ENCODE results near the gene PAQR3. TPM values are rescaled to one million over a fixed set of nuclear protein-coding genes. Genes with fewer than 3 reads are reported as not detected.
"Not testable (repeated sequence)": the region's sequence is repeated elsewhere in the genome, so short reads cannot be mapped to it uniquely, and the experiment has no call there.

PAQR3 gene
- total and polyA plus RNA-seq, 8 donors, result 0.84 to 5.0 (median 2.5) TPM

DNA sequence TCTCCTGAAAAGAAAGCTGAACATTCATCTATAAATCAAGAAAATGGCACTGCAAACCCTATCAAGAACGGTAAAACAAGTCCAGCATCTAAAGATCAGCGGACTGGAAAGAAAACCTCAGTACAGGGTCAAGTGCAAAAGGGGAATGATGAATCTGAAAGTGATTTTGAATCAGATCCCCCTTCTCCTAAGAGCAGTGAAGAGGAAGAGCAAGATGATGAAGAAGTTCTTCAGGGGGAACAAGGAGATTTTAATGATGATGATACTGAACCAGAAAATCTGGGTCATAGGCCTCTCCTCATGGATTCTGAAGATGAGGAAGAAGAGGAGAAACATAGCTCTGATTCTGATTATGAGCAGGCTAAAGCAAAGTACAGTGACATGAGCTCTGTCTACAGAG lies 28.6 kb downstream of the PAQR3 start:
- 96 to 100% methylated on average over 2 of the region's 2 CpGs for WGBS, 2 donors
- ATAC-seq (no peak), DNase-seq (no peak), FAIRE-seq (no peak)
- H3K9me3 ChIP-seq, result no peaks in the 10 kb centered on the region
- no peak for TF ChIP-seq CTCF (IDR thresholded peaks at IDR 0.05)
- H3K36me3 ChIP-seq, result no peaks in the 10 kb centered on the region
- intact Hi-C loops (cut with DNase I), result no loop called here
- H3K4me1 ChIP-seq, result no peaks in the 10 kb centered on the region
- H3K27ac ChIP-seq, result no peak overlapping the region
- H3K4me3 ChIP-seq, result no peak overlapping the region
- no peaks in the 10 kb centered on the region for H3K27me3 ChIP-seq

- intact Hi-C loops (cut with DNase I); ATAC-seq; H3K27ac ChIP-seq; FAIRE-seq; H3K4me1 ChIP-seq; H3K27me3 ChIP-seq; H3K36me3 ChIP-seq; H3K4me3 ChIP-seq; DNase-seq; H3K9me3 ChIP-seq: not testable (repeated sequence)
- WGBS, 2 donors, result 97% methylated on average over 6 of the region's 6 CpGs
Measured at GRCh38 chr4:78908974-78909373, 30.3 kb downstream of the PAQR3 start.

DNA sequence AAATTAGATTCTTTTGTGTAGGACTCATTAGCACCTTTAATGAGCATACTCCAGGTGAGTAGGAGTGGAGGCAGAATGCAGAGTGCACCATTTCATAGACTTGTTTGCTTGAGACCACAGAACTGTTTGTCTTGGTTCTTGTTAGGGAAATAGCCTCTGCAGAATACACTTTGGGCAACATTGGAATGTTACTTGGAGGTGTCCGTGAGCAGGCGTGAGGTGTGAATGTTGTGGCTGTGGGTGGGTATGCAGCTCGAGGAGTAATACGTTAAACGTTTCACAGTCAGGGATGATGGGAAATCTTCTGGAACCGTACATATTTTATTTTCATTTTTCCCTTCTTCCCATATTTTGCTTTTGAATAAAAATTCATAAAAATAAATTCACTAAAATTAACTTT lies 31.6 kb downstream of the PAQR3 start:
- DNase-seq, result no peak
- TF ChIP-seq CTCF (IDR thresholded peaks at IDR 0.05), result no peak
- H3K9me3 ChIP-seq, result no peaks in the 10 kb centered on the region
- H3K27ac ChIP-seq, result no peak overlapping the region
- H3K4me1 ChIP-seq, result no peaks in the 10 kb centered on the region
- no peak for ATAC-seq
- no peaks in the 10 kb centered on the region for H3K36me3 ChIP-seq
- WGBS, 2 donors, result 93 to 99% methylated on average over 6 of the region's 6 CpGs
- no peak overlapping the region for H3K4me3 ChIP-seq
- no peak for FAIRE-seq
- no peaks in the 10 kb centered on the region for H3K27me3 ChIP-seq
- intact Hi-C loops (cut with DNase I), result no loop called here

- Histone ChIP-seq H3K4me1 (no peaks in the 10 kb centered on the region), H3K9me3 (no peaks in the 10 kb centered on the region), H3K4me3 (no peak overlapping the region), H3K27ac (no peak overlapping the region), H3K27me3 (no peaks in the 10 kb centered on the region), H3K36me3 (no peaks in the 10 kb centered on the region)
- FAIRE-seq (no peak), ATAC-seq (no peak), DNase-seq (no peak)
- intact Hi-C loops (cut with DNase I), result no loop called here
- TF ChIP-seq CTCF (IDR thresholded peaks at IDR 0.05), result no peak
- WGBS, 2 donors, result 58 to 67% methylated on average over 1 of the region's 1 CpG
Measured at GRCh38 chr4:78904143-78904542, 35.1 kb downstream of the PAQR3 start.

GRCh38 chr4:78902298-78902697 lies 36.9 kb downstream of the PAQR3 start:
- FAIRE-seq (no peak), ATAC-seq (no peak), DNase-seq (no peak)
- H3K27me3 ChIP-seq, result no peaks in the 10 kb centered on the region
- no peak overlapping the region for H3K4me3 ChIP-seq
- no peaks in the 10 kb centered on the region for H3K36me3 ChIP-seq
- 92 to 97% methylated on average over 1 of the region's 1 CpG for WGBS, 2 donors
- H3K4me1 ChIP-seq, result no peaks in the 10 kb centered on the region
- no peak for TF ChIP-seq CTCF (IDR thresholded peaks at IDR 0.05)
- intact Hi-C loops (cut with DNase I), result no loop called here
- no peaks in the 10 kb centered on the region for H3K9me3 ChIP-seq
- no peak overlapping the region for H3K27ac ChIP-seq

- no peak for FAIRE-seq
- DNase-seq, result no peak
- no peaks in the 10 kb centered on the region for H3K36me3 ChIP-seq
- H3K4me1 ChIP-seq, result no peaks in the 10 kb centered on the region
- intact Hi-C loops (cut with DNase I), result no loop called here
- H3K9me3 ChIP-seq, result no peaks in the 10 kb centered on the region
- no peak overlapping the region for H3K27ac ChIP-seq
- no peak overlapping the region for H3K4me3 ChIP-seq
- no peaks in the 10 kb centered on the region for H3K27me3 ChIP-seq
- 59% methylated on average over 2 of the region's 2 CpGs for WGBS, 2 donors
- TF ChIP-seq CTCF (IDR thresholded peaks at IDR 0.05), result no peak
- ATAC-seq, result no peak
Measured at GRCh38 chr4:78901882-78902281, 37.4 kb downstream of the PAQR3 start.
